ENCODE measurements around the gene LHFPL6.

The LHFPL6 gene

GRCh38 chr13:39587939-39588338, 15.1 kb downstream of the LHFPL6 start:
- no CpG with 5 or more reads among the region's 7 CpGs for WGBS (ENCODE audit: extremely low coverage, insufficient coverage, insufficient read length)
- Histone ChIP-seq H3K79me1 (ENCODE audit: low read length) (no peaks in the 10 kb centered on the region), H3K36me3 (ENCODE audit: control insufficient read depth in 1 of 2, insufficient read depth in 2 of 2, low read length in 2 of 2) (no peaks in the 10 kb centered on the region), H3K9me3 (ENCODE audit: insufficient read depth, low read depth, low read length) (no peaks in the 10 kb centered on the region), H2BK120ac (ENCODE audit: insufficient read depth, low read length, poor library complexity) (no peak overlapping the region), H3K4me1 (ENCODE audit: control insufficient read depth in 1 of 2, insufficient read depth in 2 of 2, low read length in 2 of 2) (no peaks in the 10 kb centered on the region), H3K79me2 (ENCODE audit: control insufficient read depth, insufficient read depth, low read length, poor library complexity) (no peaks in the 10 kb centered on the region), H2BK5ac (ENCODE audit: low read depth, low read length, poor library complexity) (no peak overlapping the region), H4K8ac (ENCODE audit: low read depth, low read length) (no peak overlapping the region), H2AFZ (ENCODE audit: insufficient read depth, low read length, poor library complexity) (no peak overlapping the region), H3K23ac (ENCODE audit: low read length) (no peak overlapping the region), H3K4me3 (ENCODE audit: low read depth, low read length) (no peak overlapping the region), H2AK5ac (ENCODE audit: low read length) (no peak overlapping the region), H3K27me3 (ENCODE audit: insufficient read depth, low read length) (no peaks in the 10 kb centered on the region), H3K18ac (ENCODE audit: low read length) (no peak overlapping the region), H3K4me2 (ENCODE audit: low read length) (no peak overlapping the region), H2BK12ac (ENCODE audit: low read length) (no peak overlapping the region), H3K14ac (ENCODE audit: low read length) (no peak overlapping the region), H4K91ac (ENCODE audit: low read depth, low read length) (no peak overlapping the region), H4K12ac (ENCODE audit: low read depth, low read length) (no peak overlapping the region), H3K27ac (ENCODE audit: low read depth, low read length) (no peak overlapping the region), H3K9ac (ENCODE audit: low read length) (no peak overlapping the region), H3K4ac (ENCODE audit: low read depth, low read length) (no peak overlapping the region)
- no peak for DNase-seq

GRCh38 chr13:39586958-39587605, 15.9 kb downstream of the LHFPL6 start:
- no peak overlapping the region for H2BK120ac ChIP-seq (ENCODE audit: insufficient read depth, low read length, poor library complexity)
- WGBS (ENCODE audit: extremely low coverage, insufficient coverage, insufficient read length): no CpG with 5 or more reads among the region's 5 CpGs

GRCh38 chr13:39586151-39586550, 16.8 kb downstream of the LHFPL6 start:
- Histone ChIP-seq H2BK5ac (ENCODE audit: low read depth, low read length, poor library complexity) (no peak overlapping the region), H3K9me3 (ENCODE audit: insufficient read depth, low read depth, low read length) (no peaks in the 10 kb centered on the region), H3K4me1 (ENCODE audit: control insufficient read depth in 1 of 2, insufficient read depth in 2 of 2, low read length in 2 of 2) (no peaks in the 10 kb centered on the region), H3K18ac (ENCODE audit: low read length) (no peak overlapping the region), H4K91ac (ENCODE audit: low read depth, low read length) (no peak overlapping the region), H3K23ac (ENCODE audit: low read length) (no peak overlapping the region), H2AFZ (ENCODE audit: insufficient read depth, low read length, poor library complexity) (no peak overlapping the region), H3K36me3 (ENCODE audit: control insufficient read depth in 1 of 2, insufficient read depth in 2 of 2, low read length in 2 of 2) (no peaks in the 10 kb centered on the region), H3K27me3 (ENCODE audit: insufficient read depth, low read length) (no peaks in the 10 kb centered on the region), H4K12ac (ENCODE audit: low read depth, low read length) (no peak overlapping the region), H3K79me1 (ENCODE audit: low read length) (no peaks in the 10 kb centered on the region), H3K4me2 (ENCODE audit: low read length) (no peak overlapping the region), H3K79me2 (ENCODE audit: control insufficient read depth, insufficient read depth, low read length, poor library complexity) (no peaks in the 10 kb centered on the region), H3K4ac (ENCODE audit: low read depth, low read length) (no peak overlapping the region), H3K4me3 (ENCODE audit: low read depth, low read length) (no peak overlapping the region), H2BK12ac (ENCODE audit: low read length) (no peak overlapping the region), H4K8ac (ENCODE audit: low read depth, low read length) (no peak overlapping the region), H3K14ac (ENCODE audit: low read length) (no peak overlapping the region), H2BK120ac (ENCODE audit: insufficient read depth, low read length, poor library complexity) (no peak overlapping the region), H3K9ac (ENCODE audit: low read length) (no peak overlapping the region), H3K27ac (ENCODE audit: low read depth, low read length) (no peak overlapping the region), H2AK5ac (ENCODE audit: low read length) (no peak overlapping the region)
- DNase-seq: no peak
- WGBS (ENCODE audit: extremely low coverage, insufficient coverage, insufficient read length): no CpG with 5 or more reads among the region's 1 CpG

More at GRCh38 chr13:39586958-39587605, 15.9 kb downstream of the LHFPL6 start:
- Histone ChIP-seq H3K79me2 (ENCODE audit: control insufficient read depth, insufficient read depth, low read length, poor library complexity) (no peaks in the 10 kb centered on the region), H3K4ac (ENCODE audit: low read depth, low read length) (no peak overlapping the region), H4K91ac (ENCODE audit: low read depth, low read length) (no peak overlapping the region), H3K9ac (ENCODE audit: low read length) (no peak overlapping the region), H3K27ac (ENCODE audit: low read depth, low read length) (no peak overlapping the region), H4K12ac (ENCODE audit: low read depth, low read length) (no peak overlapping the region), H3K4me1 (ENCODE audit: control insufficient read depth in 1 of 2, insufficient read depth in 2 of 2, low read length in 2 of 2) (no peaks in the 10 kb centered on the region), H3K36me3 (ENCODE audit: control insufficient read depth in 1 of 2, insufficient read depth in 2 of 2, low read length in 2 of 2) (no peaks in the 10 kb centered on the region), H3K27me3 (ENCODE audit: insufficient read depth, low read length) (no peaks in the 10 kb centered on the region), H3K79me1 (ENCODE audit: low read length) (no peaks in the 10 kb centered on the region), H2BK12ac (ENCODE audit: low read length) (no peak overlapping the region), H3K4me2 (ENCODE audit: low read length) (no peak overlapping the region), H2BK5ac (ENCODE audit: low read depth, low read length, poor library complexity) (no peak overlapping the region), H3K9me3 (ENCODE audit: insufficient read depth, low read depth, low read length) (no peaks in the 10 kb centered on the region), H3K4me3 (ENCODE audit: low read depth, low read length) (no peak overlapping the region), H4K8ac (ENCODE audit: low read depth, low read length) (no peak overlapping the region), H2AK5ac (ENCODE audit: low read length) (no peak overlapping the region), H3K23ac (ENCODE audit: low read length) (no peak overlapping the region), H3K18ac (ENCODE audit: low read length) (no peak overlapping the region), H3K14ac (ENCODE audit: low read length) (no peak overlapping the region), H2AFZ (ENCODE audit: insufficient read depth, low read length, poor library complexity) (no peak overlapping the region)
- peak in 1 of 2 donors; percentile 56 for DNase-seq

- no CpG with 5 or more reads among the region's 3 CpGs for WGBS (ENCODE audit: extremely low coverage, insufficient coverage, insufficient read length)
- no peaks in the 10 kb centered on the region for H3K36me3 ChIP-seq (ENCODE audit: control insufficient read depth in 1 of 2, insufficient read depth in 2 of 2, low read length in 2 of 2)
- no peak overlapping the region for H2BK120ac ChIP-seq (ENCODE audit: insufficient read depth, low read length, poor library complexity)
- no peak overlapping the region for H4K91ac ChIP-seq (ENCODE audit: low read depth, low read length)
- no peaks in the 10 kb centered on the region for H3K79me1 ChIP-seq (ENCODE audit: low read length)
- H2AFZ ChIP-seq (ENCODE audit: insufficient read depth, low read length, poor library complexity): no peak overlapping the region
- no peak overlapping the region for H2AK5ac ChIP-seq (ENCODE audit: low read length)
- no peak overlapping the region for H3K27ac ChIP-seq (ENCODE audit: low read depth, low read length)
- no peak overlapping the region for H3K23ac ChIP-seq (ENCODE audit: low read length)
- H2BK12ac ChIP-seq (ENCODE audit: low read length): no peak overlapping the region
- H3K4me1 ChIP-seq (ENCODE audit: control insufficient read depth in 1 of 2, insufficient read depth in 2 of 2, low read length in 2 of 2): no peaks in the 10 kb centered on the region
- H4K12ac ChIP-seq (ENCODE audit: low read depth, low read length): no peak overlapping the region
- H4K8ac ChIP-seq (ENCODE audit: low read depth, low read length): no peak overlapping the region
- no peaks in the 10 kb centered on the region for H3K79me2 ChIP-seq (ENCODE audit: control insufficient read depth, insufficient read depth, low read length, poor library complexity)
- H2BK5ac ChIP-seq (ENCODE audit: low read depth, low read length, poor library complexity): no peak overlapping the region
- H3K4me3 ChIP-seq (ENCODE audit: low read depth, low read length): no peak overlapping the region
- no peak overlapping the region for H3K9ac ChIP-seq (ENCODE audit: low read length)
- H3K18ac ChIP-seq (ENCODE audit: low read length): no peak overlapping the region
- no peak overlapping the region for H3K4ac ChIP-seq (ENCODE audit: low read depth, low read length)
- no peaks in the 10 kb centered on the region for H3K9me3 ChIP-seq (ENCODE audit: insufficient read depth, low read depth, low read length)
- H3K27me3 ChIP-seq (ENCODE audit: insufficient read depth, low read length): no peaks in the 10 kb centered on the region
- no peak overlapping the region for H3K14ac ChIP-seq (ENCODE audit: low read length)
- DNase-seq: peak in 1 of 2 donors; percentile 29
- no peak overlapping the region for H3K4me2 ChIP-seq (ENCODE audit: low read length)
Observed at GRCh38 chr13:39585219-39585618, 17.8 kb downstream of the LHFPL6 start.

Data from trophoblast cell (in vitro differentiated cells and primary cell).